Adrenal gland (tissue), 5 donors: ENCODE measurements around the gene SOBP.
"Not testable (repeated sequence)": the region's sequence is repeated elsewhere in the genome, so short reads cannot be mapped to it uniquely, and the experiment has no call there.

Experiments
- CTCF ChIP-seq, 6 experiments: fragments of 450-650 bp in 4 of 6; fragments of 200-600 bp in 2 of 6; sonication (generic) in 1 of 6; IDR thresholded peaks; 1 replicate in 5 of 6; 2 replicates in 1 of 6; pipeline versions ENCODE4 v1.5.1 to v1.8.0; 2016 to 2021; ENCODE audit warnings: antibody characterized with exemption in 6 of 6, mild to moderate bottlenecking in 2 of 6, moderate library complexity in 1 of 6
- POLR2A ChIP-seq, 2 donors: fragments of 450-650 bp; IDR thresholded peaks; one replicate each; pipeline ENCODE4 v1.6.1; 2017; ENCODE audit warnings: antibody characterized with exemption in 2 of 2, mild to moderate bottlenecking in 2 of 2, moderate library complexity in 1 of 2
- donor health status: DM: no; HTN: no; CAD: no.

- TF ChIP-seq CTCF, POLR2A (IDR thresholded peaks at IDR 0.05): not testable (repeated sequence)
Measured at GRCh38 chr6:107520706-107521105, 30.8 kb downstream of the SOBP start.
